Right lobe of liver (tissue), 4 donors: Measurements from ENCODE around the gene THSD8.

Experiments used
- POLR2A ChIP-seq: fragments of 450-650 bp; IDR thresholded peaks from one replicate; pipeline ENCODE4 v1.6.1; 2017; ENCODE audit warnings: antibody characterized with exemption, mild to moderate bottlenecking
- TF ChIP-seq, protein P1 (sequence below), 4 donors: fragments of 200-600 bp in 3 of 4; fragments of 450-650 bp in 1 of 4; IDR thresholded peaks; one replicate each; pipeline versions ENCODE4 v1.5.1 to v1.8.0; 2016 to 2022; ENCODE audit warnings: antibody characterized with exemption in 4 of 4, mild to moderate bottlenecking in 2 of 4
- donor health status: DM: no; HTN: no; CAD: no.
- donor health status: DM: no; HTN: no; CAD: no.
- donor health status: DM: no; HTN: yes; CAD: no.

DNA sequence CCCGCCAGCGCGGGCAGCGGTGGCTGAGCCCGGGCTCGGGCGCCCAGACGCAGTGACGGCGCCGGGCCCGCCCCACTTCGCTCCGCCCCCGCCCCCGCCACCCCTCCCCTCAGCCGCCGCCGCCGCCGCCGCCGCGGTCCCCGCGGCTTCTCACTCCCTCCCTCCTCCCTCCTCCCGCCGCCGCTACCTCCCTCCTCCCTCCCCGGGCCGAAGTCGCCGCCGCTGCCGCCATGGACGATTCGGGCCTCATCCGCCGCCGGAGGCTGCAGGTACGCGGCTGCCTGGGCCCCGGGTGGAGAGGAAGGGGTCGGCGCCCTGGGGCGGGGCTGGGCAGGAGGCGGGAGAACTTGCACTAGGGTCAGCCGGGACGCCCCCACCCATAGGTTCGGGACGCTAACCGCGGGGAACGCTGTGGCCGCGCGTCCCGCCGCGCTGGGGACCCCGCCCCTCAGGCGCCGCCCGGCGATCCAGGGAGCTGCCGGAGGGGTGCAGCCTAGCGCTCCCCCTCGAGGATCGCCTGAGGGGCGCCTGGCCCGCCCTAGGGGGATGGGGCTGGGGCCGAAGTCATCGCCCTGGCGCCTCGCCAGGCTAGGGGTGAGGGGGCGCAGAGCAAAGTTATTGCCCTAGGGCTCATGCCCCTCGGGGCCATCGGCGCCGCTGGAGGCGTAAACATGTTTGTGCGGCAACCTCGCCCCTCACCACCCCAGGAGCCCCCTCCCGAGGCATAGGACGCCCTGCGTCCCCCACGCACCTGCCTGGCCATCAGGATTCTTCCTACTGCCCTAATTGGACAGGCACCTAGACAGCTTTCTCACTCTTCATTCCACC lies 32.1 kb downstream of the THSD8 start:
- TF ChIP-seq, protein P1, sequence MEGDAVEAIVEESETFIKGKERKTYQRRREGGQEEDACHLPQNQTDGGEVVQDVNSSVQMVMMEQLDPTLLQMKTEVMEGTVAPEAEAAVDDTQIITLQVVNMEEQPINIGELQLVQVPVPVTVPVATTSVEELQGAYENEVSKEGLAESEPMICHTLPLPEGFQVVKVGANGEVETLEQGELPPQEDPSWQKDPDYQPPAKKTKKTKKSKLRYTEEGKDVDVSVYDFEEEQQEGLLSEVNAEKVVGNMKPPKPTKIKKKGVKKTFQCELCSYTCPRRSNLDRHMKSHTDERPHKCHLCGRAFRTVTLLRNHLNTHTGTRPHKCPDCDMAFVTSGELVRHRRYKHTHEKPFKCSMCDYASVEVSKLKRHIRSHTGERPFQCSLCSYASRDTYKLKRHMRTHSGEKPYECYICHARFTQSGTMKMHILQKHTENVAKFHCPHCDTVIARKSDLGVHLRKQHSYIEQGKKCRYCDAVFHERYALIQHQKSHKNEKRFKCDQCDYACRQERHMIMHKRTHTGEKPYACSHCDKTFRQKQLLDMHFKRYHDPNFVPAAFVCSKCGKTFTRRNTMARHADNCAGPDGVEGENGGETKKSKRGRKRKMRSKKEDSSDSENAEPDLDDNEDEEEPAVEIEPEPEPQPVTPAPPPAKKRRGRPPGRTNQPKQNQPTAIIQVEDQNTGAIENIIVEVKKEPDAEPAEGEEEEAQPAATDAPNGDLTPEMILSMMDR (IDR thresholded peaks at IDR 0.05), result no peak
- TF ChIP-seq POLR2A, result no peak
